ENCODE measurements around the gene RAB2B. TPM values are rescaled to one million over a fixed set of nuclear protein-coding genes. Genes with fewer than 3 reads are reported as not detected.
A peak's percentile ranks its signal among the peaks of the same experiment; 100 is the strongest.

RAB2B gene
- total and polyA plus RNA-seq, 7 donors = 3.6 to 11.1 (median 6.3) TPM

GRCh38 chr14:21510735-21511657 is 34.2 kb upstream of the RAB2B start, which contains the start of gene METTL3:
METTL3 (minus strand) TSS chr14:21511340; CDS start chr14:21511223, 117 bp downstream.
- 0 to 1% (median 0%) methylated on average over 53 of the region's 53 CpGs for WGBS, 3 donors
- peaks cover 15% of the 10 kb centered on the region for H3K4me1 ChIP-seq
- TF ChIP-seq, protein P1, sequence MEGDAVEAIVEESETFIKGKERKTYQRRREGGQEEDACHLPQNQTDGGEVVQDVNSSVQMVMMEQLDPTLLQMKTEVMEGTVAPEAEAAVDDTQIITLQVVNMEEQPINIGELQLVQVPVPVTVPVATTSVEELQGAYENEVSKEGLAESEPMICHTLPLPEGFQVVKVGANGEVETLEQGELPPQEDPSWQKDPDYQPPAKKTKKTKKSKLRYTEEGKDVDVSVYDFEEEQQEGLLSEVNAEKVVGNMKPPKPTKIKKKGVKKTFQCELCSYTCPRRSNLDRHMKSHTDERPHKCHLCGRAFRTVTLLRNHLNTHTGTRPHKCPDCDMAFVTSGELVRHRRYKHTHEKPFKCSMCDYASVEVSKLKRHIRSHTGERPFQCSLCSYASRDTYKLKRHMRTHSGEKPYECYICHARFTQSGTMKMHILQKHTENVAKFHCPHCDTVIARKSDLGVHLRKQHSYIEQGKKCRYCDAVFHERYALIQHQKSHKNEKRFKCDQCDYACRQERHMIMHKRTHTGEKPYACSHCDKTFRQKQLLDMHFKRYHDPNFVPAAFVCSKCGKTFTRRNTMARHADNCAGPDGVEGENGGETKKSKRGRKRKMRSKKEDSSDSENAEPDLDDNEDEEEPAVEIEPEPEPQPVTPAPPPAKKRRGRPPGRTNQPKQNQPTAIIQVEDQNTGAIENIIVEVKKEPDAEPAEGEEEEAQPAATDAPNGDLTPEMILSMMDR (IDR thresholded peaks at IDR 0.05) = no peak
- H3K36me3 ChIP-seq (ENCODE audit: insufficient read depth in 1 of 2, low read depth in 1 of 2) = peaks cover 0 to 24% of the 10 kb centered on the region in 2 donors
- peak within 1 kb of the TSS; percentile 90 for H3K27ac ChIP-seq
- peak within 1 kb of the TSS; percentile 98 for H3K4me3 ChIP-seq
- no peaks in the 10 kb centered on the region for H3K9me3 ChIP-seq
- peak; percentile 97 to 99 for DNase-seq
- H3K27me3 ChIP-seq (ENCODE audit: insufficient read depth in 3 of 3, low read length in 2 of 3) = no peaks in the 10 kb centered on the region
- ATAC-seq = peak; percentile 98 to 99 (median 99)
- intact Hi-C loops (cut with DNase I) = loop anchor here (2.0 to 5.0 kb wide), 2 partner anchors 34 kb away; partner anchors contain the start of genes RAB2B (in 2 of the 2) and TOX4 (in 2 of the 2)

GRCh38 chr14:21509432-21510143 is 32.8 kb upstream of the RAB2B start:
- H3K27ac ChIP-seq = peak overlapping the region; percentile 90
- intact Hi-C loops (cut with DNase I) = loop anchor here (2.0 to 5.0 kb wide), 2 partner anchors 32 to 33 kb away; partner anchors contain the start of genes RAB2B (in 2 of the 2) and TOX4 (in 2 of the 2)
- H3K4me1 ChIP-seq = peaks cover 15% of the 10 kb centered on the region
- DNase-seq (no peak), ATAC-seq (no peak)
- WGBS, 3 donors = 80 to 89% (median 87%) methylated on average over 6 of the region's 6 CpGs
- H3K4me3 ChIP-seq = peak overlapping the region; percentile 98
- TF ChIP-seq, protein P1 (IDR thresholded peaks at IDR 0.05) = no peak
- H3K9me3 ChIP-seq = no peaks in the 10 kb centered on the region
- H3K36me3 ChIP-seq (ENCODE audit: insufficient read depth in 1 of 2, low read depth in 1 of 2) = peaks cover 0 to 24% of the 10 kb centered on the region in 2 donors
- H3K27me3 ChIP-seq (ENCODE audit: insufficient read depth in 3 of 3, low read length in 2 of 3) = no peaks in the 10 kb centered on the region

GRCh38 chr14:21506557-21506956 is 29.8 kb upstream of the RAB2B start:
- 92 to 98% (median 93%) methylated on average over 2 of the region's 2 CpGs for WGBS, 3 donors

DNA sequence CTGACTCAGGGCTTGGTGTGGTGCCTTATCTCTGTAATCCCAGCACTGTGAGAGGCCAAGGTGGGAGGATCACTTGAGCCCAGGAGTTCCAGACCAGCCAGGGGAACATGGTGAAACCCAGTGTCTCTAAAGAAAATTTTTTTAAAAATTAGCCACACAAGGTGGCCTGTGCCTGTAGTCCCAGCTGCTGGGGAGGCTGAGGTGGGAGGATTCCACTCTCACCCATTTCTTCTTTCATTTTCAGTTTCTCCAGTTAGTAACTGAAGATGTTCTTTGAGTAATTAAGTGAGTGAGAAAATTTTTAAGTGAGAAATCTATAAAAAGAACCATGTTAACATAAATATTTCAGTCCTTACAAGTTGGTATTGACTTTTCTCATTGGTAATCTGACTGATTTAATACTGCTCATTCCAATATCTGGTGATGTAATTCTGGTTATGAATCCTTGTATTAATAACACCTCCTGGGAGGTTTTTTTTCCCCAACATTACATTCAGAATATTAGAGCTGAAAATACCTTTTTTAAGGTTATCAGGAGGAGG is 28.3 kb upstream of the RAB2B start:
- Histone ChIP-seq H3K27ac (no peak overlapping the region), H3K36me3 (ENCODE audit: insufficient read depth in 1 of 2, low read depth in 1 of 2) (peaks cover 14 to 63% of the 10 kb centered on the region in 2 donors), H3K4me1 (peaks cover 12% of the 10 kb centered on the region), H3K4me3 (no peak overlapping the region), H3K27me3 (ENCODE audit: insufficient read depth in 3 of 3, low read length in 2 of 3) (no peaks in the 10 kb centered on the region), H3K9me3 (no peaks in the 10 kb centered on the region)
- DNase-seq = no peak
- TF ChIP-seq, protein P1 (IDR thresholded peaks at IDR 0.05) = no peak
- ATAC-seq = no peak
- intact Hi-C loops (cut with DNase I) = no loop called here

More at GRCh38 chr14:21506557-21506956, 29.8 kb upstream of the RAB2B start:
- Histone ChIP-seq H3K4me1 (peaks cover 15% of the 10 kb centered on the region), H3K36me3 (ENCODE audit: insufficient read depth in 1 of 2, low read depth in 1 of 2) (peaks cover 9 to 48% of the 10 kb centered on the region in 2 donors), H3K27ac (no peak overlapping the region), H3K27me3 (ENCODE audit: insufficient read depth in 3 of 3, low read length in 2 of 3) (no peaks in the 10 kb centered on the region), H3K4me3 (no peak overlapping the region), H3K9me3 (no peaks in the 10 kb centered on the region)
- TF ChIP-seq, protein P1 (IDR thresholded peaks at IDR 0.05) = no peak
- DNase-seq = no peak
- intact Hi-C loops (cut with DNase I) = no loop called here
- ATAC-seq = no peak

All from psoas muscle (tissue), 8 donors.